Retinal pigment epithelial cell (primary cell): ENCODE measurements around the gene PLCB1.
"Not testable (repeated sequence)": the region's sequence is repeated elsewhere in the genome, so short reads cannot be mapped to it uniquely, and the experiment has no call there.

Experiments used
- DNase-seq: peaks from one replicate; pipeline ENCODE4 v3.0.0-alpha.2; 2010; ENCODE audit warnings: low read depth
- H3K4me3 ChIP-seq: 2 replicates; pipeline ENCODE4 v1.5.1; 2011; ENCODE audit warnings: mild to moderate bottlenecking, low read length, control low read depth, moderate library complexity
- TF ChIP-seq, protein P1 (sequence below): conservative IDR thresholded peaks from 2 replicates; pipeline ENCODE4 v1.5.1; 2011; ENCODE audit warnings: low read depth, low read length, control low read depth, inconsistent platforms

The PLCB1 gene

DNA sequence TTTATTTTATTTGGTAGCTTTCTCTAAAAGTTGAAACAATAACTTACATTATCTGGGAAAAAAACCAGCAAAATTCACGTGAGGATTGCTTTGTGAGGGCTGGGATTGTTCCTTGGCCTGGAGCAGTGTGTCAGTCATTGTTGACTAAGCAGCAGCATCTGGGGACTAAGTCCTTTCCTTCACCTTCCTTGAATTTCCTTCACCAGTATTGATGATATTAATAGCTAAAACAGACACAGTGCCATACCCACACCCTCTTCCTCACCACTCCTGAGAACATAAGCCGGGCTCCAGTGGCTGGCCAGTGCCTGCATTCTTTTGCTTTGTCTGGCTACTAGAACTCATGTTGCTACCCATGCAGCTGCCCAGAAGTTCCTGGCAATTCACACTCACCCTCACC lies 23.7 kb downstream of the PLCB1 start:
- TF ChIP-seq, protein P1, sequence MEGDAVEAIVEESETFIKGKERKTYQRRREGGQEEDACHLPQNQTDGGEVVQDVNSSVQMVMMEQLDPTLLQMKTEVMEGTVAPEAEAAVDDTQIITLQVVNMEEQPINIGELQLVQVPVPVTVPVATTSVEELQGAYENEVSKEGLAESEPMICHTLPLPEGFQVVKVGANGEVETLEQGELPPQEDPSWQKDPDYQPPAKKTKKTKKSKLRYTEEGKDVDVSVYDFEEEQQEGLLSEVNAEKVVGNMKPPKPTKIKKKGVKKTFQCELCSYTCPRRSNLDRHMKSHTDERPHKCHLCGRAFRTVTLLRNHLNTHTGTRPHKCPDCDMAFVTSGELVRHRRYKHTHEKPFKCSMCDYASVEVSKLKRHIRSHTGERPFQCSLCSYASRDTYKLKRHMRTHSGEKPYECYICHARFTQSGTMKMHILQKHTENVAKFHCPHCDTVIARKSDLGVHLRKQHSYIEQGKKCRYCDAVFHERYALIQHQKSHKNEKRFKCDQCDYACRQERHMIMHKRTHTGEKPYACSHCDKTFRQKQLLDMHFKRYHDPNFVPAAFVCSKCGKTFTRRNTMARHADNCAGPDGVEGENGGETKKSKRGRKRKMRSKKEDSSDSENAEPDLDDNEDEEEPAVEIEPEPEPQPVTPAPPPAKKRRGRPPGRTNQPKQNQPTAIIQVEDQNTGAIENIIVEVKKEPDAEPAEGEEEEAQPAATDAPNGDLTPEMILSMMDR, result no peak
- no peak overlapping the region for H3K4me3 ChIP-seq
- DNase-seq, result no peak

DNA sequence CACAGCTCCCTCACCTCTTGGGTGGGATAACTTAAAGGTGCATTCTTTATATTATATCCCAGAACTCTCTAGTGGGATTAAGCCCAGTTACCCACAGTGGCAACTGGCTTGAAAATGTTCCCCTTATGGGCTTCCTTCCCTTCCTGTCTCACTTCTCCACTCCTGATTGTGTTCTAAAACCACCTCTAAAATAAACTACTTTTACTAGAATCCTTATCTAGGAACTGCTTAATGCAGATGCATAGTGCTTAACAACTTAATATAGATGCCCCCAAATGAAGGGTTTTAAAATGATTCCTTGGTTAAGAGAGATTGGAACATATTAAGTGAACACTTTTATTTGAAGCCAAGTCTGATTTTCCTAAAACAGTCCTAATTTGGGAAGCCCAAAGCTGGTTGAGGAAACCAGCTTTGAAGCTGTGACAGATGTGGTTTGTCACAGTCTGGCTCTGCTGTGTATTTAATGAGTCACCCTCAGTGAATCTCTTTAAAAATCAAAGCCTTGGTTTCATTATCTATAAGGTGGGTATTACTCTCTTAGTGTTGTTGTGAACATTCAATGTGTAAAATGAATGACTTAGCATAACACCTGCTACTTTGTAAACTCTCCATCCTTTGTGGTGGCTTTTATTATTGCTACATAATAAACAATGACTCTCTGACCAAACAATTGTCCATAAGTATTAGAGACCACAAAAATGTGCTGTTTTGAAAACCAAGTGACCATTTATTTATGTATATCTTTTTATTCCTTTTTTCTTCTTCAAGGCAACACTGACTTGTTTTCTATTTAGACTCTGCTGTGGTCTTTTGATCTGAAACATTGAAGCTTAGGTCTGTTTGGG lies 24.4 kb downstream of the PLCB1 start:
- TF ChIP-seq, protein P1, result no peak
- no peak for DNase-seq
- H3K4me3 ChIP-seq, result no peak overlapping the region

DNA sequence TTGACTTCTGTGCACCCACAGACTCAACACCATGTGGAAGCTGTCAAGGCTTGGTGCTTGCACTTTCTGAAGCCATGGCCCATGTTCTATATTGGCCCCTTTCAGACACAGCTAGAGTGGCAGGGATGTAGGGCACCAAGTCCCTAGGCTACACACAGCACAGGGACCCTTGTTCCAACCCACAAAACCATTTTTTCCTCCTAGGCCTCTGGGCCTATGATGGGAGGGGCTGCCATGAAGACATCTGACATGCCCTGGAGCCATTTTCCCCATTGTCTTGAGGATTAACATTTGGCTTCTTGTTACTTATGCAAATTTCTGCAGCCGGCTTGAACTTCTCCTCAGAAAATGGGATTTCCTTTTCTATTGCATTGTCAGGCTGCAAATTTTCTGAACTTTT lies 27.2 kb downstream of the PLCB1 start:
- not testable (repeated sequence) for DNase-seq, H3K4me3 ChIP-seq

DNA sequence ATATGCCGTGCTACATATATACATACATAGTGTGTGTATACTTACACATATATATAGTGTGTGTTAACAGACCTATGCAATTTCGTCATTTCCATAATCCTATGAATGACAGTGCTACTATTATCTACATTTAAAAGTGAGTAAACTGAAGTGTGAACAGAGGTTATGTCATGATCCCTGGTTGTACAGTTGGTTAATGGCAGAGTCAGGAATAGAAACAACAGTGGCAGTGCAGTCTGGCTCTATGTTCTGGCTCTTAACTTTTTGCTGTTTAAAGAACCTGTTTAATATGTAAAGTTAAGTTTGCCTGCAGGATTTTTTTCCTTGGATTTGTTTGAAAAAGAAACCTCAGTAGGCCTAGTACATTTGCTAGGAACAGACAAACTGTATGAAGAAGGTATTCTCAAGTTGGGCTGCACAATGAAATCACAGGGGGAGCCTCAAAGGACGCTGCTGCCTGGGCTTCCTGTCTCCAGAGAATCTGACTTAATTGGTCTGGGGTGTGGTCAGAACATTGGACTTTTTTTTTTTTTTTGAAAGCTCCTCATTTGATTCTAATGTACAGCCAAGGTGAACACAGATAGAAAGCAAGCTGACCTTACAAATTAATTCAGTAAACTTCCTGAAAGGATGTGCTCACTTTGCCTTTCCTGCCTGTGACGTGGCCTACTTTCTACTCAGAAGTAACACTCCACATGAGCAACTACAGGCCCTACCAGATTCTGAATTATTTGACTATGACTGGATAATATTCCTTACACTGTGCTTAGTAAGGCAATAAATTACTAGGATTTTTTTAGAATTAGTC lies 29.4 kb downstream of the PLCB1 start:
- no peak overlapping the region for H3K4me3 ChIP-seq
- no peak for DNase-seq
- TF ChIP-seq, protein P1, result no peak

DNA sequence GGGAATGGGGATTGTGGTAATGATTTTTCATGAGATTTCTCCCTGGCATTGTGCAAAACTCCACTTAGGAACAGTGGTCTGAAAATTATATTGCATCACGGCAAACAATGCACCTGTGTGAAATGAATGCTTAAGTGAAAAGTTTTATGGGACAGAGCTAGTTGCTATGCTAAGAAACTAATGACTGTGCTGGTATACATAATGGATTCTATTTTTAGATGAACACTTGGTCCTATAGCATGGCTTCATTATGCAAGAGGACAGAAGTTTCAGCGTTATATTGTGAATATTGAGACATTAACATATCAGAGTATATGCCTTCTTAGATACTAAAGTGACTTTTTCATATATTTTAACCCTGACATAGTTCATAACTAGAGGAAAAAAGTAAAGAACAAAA lies 30.5 kb downstream of the PLCB1 start:
- TF ChIP-seq, protein P1, result no peak
- H3K4me3 ChIP-seq, result no peak overlapping the region
- DNase-seq, result no peak

DNA sequence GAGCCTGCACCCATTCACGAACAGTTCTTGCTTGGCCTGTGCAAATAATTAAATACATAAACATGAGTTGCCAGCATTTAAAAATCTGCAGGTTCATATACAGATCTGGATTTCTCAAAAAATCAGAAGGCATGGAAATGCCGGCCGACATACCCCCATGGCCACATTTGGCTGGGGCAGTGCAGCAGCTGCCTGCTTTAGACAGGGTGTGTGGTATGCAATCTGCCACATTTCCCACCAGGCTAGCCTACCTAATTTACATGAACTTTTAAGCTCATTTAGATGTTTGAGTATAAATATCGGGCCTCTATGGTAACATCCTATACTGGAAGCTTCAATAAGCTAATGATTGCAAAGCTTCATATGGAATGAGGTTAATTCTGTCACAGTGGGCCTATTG lies 31.5 kb downstream of the PLCB1 start:
- H3K4me3 ChIP-seq, result no peak overlapping the region
- DNase-seq, result no peak
- TF ChIP-seq, protein P1, result no peak

DNA sequence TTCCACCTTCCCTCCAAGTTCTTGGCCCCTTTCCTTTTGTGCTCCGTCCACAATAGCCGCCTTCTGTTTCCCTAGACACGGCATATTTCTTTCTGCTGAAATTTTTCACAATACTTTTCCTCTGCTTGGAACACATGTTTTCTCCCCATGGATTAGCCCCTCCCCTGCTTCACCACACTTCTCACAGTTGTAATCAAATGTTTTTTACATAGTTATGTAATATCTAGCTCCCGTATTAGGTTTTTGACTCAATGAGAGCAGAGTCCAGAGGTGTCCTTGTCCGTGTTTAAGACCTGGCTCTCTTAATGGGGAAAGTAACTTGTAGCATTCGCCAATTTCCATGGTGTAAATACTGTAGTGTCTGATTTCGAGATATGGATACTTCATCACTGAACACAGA lies 34.7 kb downstream of the PLCB1 start:
- no peak for DNase-seq
- TF ChIP-seq, protein P1, result no peak
- H3K4me3 ChIP-seq, result no peak overlapping the region
